SH-SY5Y (cell line): ENCODE data around the gene DHRS3.

Experiments used
- GATA2 ChIP-seq: IDR thresholded peaks from 2 replicates; pipeline ENCODE4 v1.6.1; 2011; ENCODE audit warnings: mild to moderate bottlenecking, low read depth, low read length
- GATA3 ChIP-seq: IDR thresholded peaks from 2 replicates; pipeline ENCODE4 v1.6.1; 2011; ENCODE audit warnings: low read depth, mild to moderate bottlenecking, low read length, moderate library complexity

GRCh38 chr1:12591267-12591938 is 26.6 kb downstream of the DHRS3 start:
- TF ChIP-seq GATA2 (no peak), GATA3 (no peak)
